HepG2 (cell line): ENCODE data around the gene PDP2. TPM values are rescaled to one million over a fixed set of nuclear protein-coding genes. Genes with fewer than 3 reads are reported as not detected.
A peak's percentile ranks its signal among the peaks of the same experiment; 100 is the strongest.

Source experiments
- GFI1 ChIP-seq: sonication (generic); formaldehyde crosslinking; IDR thresholded peaks from 2 replicates; pipeline ENCODE4 v1.5.0; 2020; ENCODE audit warnings: missing genetic modification reagents, mild to moderate bottlenecking, borderline replicate concordance
- ISL2 ChIP-seq: sonication (generic); formaldehyde crosslinking; IDR thresholded peaks from 2 replicates; pipeline ENCODE4 v1.5.0; 2020; ENCODE audit warnings: missing genetic modification reagents
- KDM2A ChIP-seq: sonication (generic); formaldehyde crosslinking; IDR thresholded peaks from 2 replicates; pipeline ENCODE4 v1.4.0; 2020; ENCODE audit warnings: low read depth, missing genetic modification reagents, borderline replicate concordance
- MAZ ChIP-seq, 2 experiments: sonication (generic) in 1 of 2; formaldehyde crosslinking in 1 of 2; IDR thresholded peaks; 2 replicates each; pipeline versions ENCODE4 v1.5.0 to v1.6.1; 2012 to 2020; ENCODE audit warnings: low read depth in 2 of 2, mild to moderate bottlenecking in 2 of 2, borderline replicate concordance in 1 of 2, improper control_type of control experiment in 1 of 2, low read length in 1 of 2, missing genetic modification reagents in 1 of 2, moderate library complexity in 1 of 2
- MED1 ChIP-seq: sonication (generic); formaldehyde crosslinking; IDR thresholded peaks from 2 replicates; pipeline ENCODE4 v1.4.0; 2020; ENCODE audit warnings: missing genetic modification reagents
- RXRB ChIP-seq: IDR thresholded peaks from 2 replicates; pipeline ENCODE4 v1.6.1; 2016; ENCODE audit warnings: borderline replicate concordance, missing genetic modification reagents, missing compliant biosample characterization
- SETDB1 ChIP-seq: sonication (generic); formaldehyde crosslinking; IDR thresholded peaks from 2 replicates; pipeline ENCODE4 v1.5.1; 2020; ENCODE audit warnings: missing genetic modification reagents, mild to moderate bottlenecking, borderline replicate concordance
- SP1 ChIP-seq, 2 experiments: fragments of 450-650 bp in 1 of 2; sonication (generic) in 1 of 2; formaldehyde crosslinking in 1 of 2; IDR thresholded peaks; 2 replicates each; pipeline versions ENCODE4 v1.4.0 to v1.6.1; 2016 to 2020; ENCODE audit warnings: missing genetic modification reagents in 1 of 2
- ZFAT ChIP-seq: sonication (generic); formaldehyde crosslinking; conservative IDR thresholded peaks from 2 replicates; pipeline ENCODE4 v1.8.1; 2023; ENCODE audit warnings: missing genetic modification reagents, inconsistent platforms
- ZGPAT ChIP-seq: IDR thresholded peaks from 2 replicates; pipeline ENCODE4 v1.6.1; 2016; ENCODE audit warnings: mild to moderate bottlenecking
- ZNF430 ChIP-seq: sonication (generic); formaldehyde crosslinking; IDR thresholded peaks from 2 replicates; pipeline ENCODE4 v1.9.0; 2021; ENCODE audit warnings: mild to moderate bottlenecking, missing genetic modification reagents
- ZNF775 ChIP-seq: sonication (generic); formaldehyde crosslinking; IDR thresholded peaks from 2 replicates; pipeline ENCODE4 v1.4.0; 2020; ENCODE audit warnings: missing genetic modification reagents, mild to moderate bottlenecking, moderate library complexity, borderline replicate concordance
- ZSCAN12 ChIP-seq: sonication (generic); formaldehyde crosslinking; IDR thresholded peaks from 2 replicates; pipeline ENCODE4 v1.9.0; 2021; ENCODE audit warnings: mild to moderate bottlenecking, missing genetic modification reagents
- ZSCAN31 ChIP-seq: sonication (generic); formaldehyde crosslinking; IDR thresholded peaks from 2 replicates; pipeline ENCODE4 v1.5.0; 2020; ENCODE audit warnings: low read depth, mild to moderate bottlenecking, missing genetic modification reagents
- polyA plus RNA-seq, 8 experiments: library from polyadenylated mRNA; depleted of rRNA in 3 of 8; stranded (reverse) in 7 of 8; unstranded in 1 of 8; fragments of >200 nt; fragmentation: Illumina TruSeq in 4 of 8; extraction: Trizol in 4 of 8; gene quantifications; 2 replicates each; pipeline versions ENCODE4 v1.2.1 to v1.2.3, GENCODE V29; 2011 to 2016; ENCODE audit warnings: low read depth in 4 of 8, missing spikeins in 1 of 8, mixed read lengths in 1 of 8; ENCODE audit not compliant: insufficient read depth in 1 of 8
- total RNA-seq, 5 experiments: library from RNA; depleted of rRNA; stranded (reverse); fragments of >200 nt; fragmentation: Illumina TruSeq; extraction: Trizol; gene quantifications; 2 replicates each; pipeline ENCODE4 v1.2.3, GENCODE V29; 2016; ENCODE audit warnings: low read depth in 1 of 5
- TF ChIP-seq, protein P1 (sequence below): sonication (generic); formaldehyde crosslinking; IDR thresholded peaks from 2 replicates; pipeline ENCODE4 v1.8.0; 2022; ENCODE audit warnings: low read depth, missing genetic modification reagents
- TF ChIP-seq, protein P2 (sequence below): sonication (generic); formaldehyde crosslinking; IDR thresholded peaks from 2 replicates; pipeline ENCODE4 v1.8.0; 2022; ENCODE audit warnings: missing genetic modification reagents, low read depth, mild to moderate bottlenecking, borderline replicate concordance
- TF ChIP-seq, protein P3 (sequence below): IDR thresholded peaks from 2 replicates; pipeline ENCODE4 v1.6.1; 2016; ENCODE audit warnings: mild to moderate bottlenecking, missing biosample characterization, missing genetic modification reagents
- TF ChIP-seq, protein P4 (sequence below): sonication (generic); formaldehyde crosslinking; IDR thresholded peaks from 2 replicates; pipeline ENCODE4 v1.5.0; 2020; ENCODE audit warnings: mild to moderate bottlenecking, missing genetic modification reagents
- TF ChIP-seq, protein P5 (sequence below): sonication (generic); formaldehyde crosslinking; IDR thresholded peaks from 2 replicates; pipeline ENCODE4 v1.8.0; 2022; ENCODE audit warnings: mild to moderate bottlenecking, missing genetic modification reagents, borderline replicate concordance

Gene PDP2
- total and polyA plus RNA-seq, 2 of the 13 experiments (the other 11 are each of a cell fraction or from before 2014, with no cell fraction given), result 12.8 to 15.8 TPM

DNA sequence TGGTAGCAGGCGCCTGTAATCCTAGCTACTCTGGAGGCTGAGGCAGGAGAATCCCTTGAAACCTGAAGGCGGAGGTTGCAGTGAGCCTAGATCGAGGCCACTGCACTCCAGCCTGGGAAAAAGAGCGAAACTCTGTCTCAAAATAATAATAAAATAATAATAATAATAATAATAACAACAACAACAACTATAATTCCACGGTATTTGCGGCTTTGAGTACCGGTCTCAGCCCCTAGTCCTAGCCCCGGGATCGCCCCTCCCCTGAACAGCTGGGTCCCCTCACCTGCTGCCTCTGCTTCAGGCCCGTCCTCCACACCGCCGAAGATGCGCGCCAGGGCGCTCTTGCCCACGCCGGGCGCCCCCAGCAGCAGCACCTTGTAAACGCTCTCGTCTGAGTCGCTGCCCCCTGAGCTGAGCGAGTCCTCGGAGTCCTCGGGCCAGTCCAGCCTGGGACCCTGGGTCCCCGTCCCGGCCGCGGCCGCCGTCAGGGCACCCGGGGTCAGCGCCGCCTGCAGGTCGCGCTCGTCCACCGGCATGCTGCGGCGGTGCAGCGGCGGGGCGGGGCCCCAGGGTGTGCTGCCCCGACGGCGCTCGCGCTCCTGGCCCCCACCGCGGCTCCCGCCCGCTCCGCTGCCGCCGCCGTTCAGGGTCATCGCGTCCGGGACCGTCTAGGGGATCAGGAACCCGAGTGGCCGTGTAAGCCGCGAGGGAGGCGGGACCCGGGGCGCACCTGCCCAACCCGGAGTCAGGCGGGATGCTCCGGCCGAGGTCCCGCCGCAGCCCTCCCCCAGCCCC is 44.4 kb downstream of the PDP2 start (continued):
- TF ChIP-seq MED1, result peak; percentile 28; the same call in 1 of the 2 replicates
- no peak for TF ChIP-seq SETDB1 (CRISPR knock-in tag)
- TF ChIP-seq GFI1 (CRISPR knock-in tag), result no peak
- 0 out of 2 replicates have a peak, but pooled peaks have one; percentile 42 for TF ChIP-seq ZSCAN12 (CRISPR knock-in tag)
- TF ChIP-seq, protein P1, sequence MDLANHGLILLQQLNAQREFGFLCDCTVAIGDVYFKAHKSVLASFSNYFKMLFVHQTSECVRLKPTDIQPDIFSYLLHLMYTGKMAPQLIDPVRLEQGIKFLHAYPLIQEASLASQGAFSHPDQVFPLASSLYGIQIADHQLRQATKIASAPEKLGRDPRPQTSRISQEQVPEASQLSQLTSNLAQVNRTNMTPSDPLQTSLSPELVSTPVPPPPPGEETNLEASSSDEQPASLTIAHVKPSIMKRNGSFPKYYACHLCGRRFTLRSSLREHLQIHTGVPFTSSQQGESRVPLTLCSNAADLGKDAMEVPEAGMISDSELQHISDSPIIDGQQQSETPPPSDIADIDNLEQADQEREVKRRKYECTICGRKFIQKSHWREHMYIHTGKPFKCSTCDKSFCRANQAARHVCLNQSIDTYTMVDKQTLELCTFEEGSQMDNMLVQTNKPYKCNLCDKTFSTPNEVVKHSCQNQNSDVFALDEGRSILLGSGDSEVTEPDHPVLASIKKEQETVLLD (CRISPR knock-in tag), result no peak; the same call in 1 of the 2 replicates
- no peak for TF ChIP-seq ZGPAT (CRISPR knock-in tag)
- TF ChIP-seq ZNF430 (CRISPR knock-in tag), result no peak
- TF ChIP-seq, protein P2, sequence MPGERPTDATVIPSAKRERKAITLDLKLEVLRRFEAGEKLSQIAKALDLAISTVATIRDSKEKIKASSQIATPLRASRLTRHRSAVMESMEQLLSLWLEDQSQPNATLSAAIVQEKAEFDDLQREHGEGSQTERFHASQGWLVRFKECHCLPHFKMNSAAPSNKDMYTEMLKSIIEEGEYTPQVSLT (CRISPR knock-in tag), result no peak
- TF ChIP-seq, protein P3, sequence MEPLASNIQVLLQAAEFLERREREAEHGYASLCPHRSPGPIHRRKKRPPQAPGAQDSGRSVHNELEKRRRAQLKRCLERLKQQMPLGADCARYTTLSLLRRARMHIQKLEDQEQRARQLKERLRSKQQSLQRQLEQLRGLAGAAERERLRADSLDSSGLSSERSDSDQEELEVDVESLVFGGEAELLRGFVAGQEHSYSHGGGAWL (CRISPR knock-in tag), result no peak; the same call in 1 of the 2 replicates
- no peak for TF ChIP-seq ZSCAN31 (CRISPR knock-in tag)
- TF ChIP-seq MAZ (IDR thresholded peaks at IDR 0.05; ENCODE audit: borderline replicate concordance, low read depth, low read length), result peak; percentile 69
- peak; percentile 83 for TF ChIP-seq MAZ (CRISPR knock-in tag; IDR thresholded peaks at IDR 0.05; ENCODE audit: low read depth)
- no peak for TF ChIP-seq ZNF775 (CRISPR knock-in tag)
- TF ChIP-seq SP1 (IDR thresholded peaks at IDR 0.05), result no peak
- TF ChIP-seq SP1 (CRISPR knock-in tag; IDR thresholded peaks at IDR 0.05), result no peak
- TF ChIP-seq KDM2A (CRISPR knock-in tag), result peak; percentile 59
- TF ChIP-seq RXRB (CRISPR knock-in tag), result no peak
- TF ChIP-seq, protein P4, sequence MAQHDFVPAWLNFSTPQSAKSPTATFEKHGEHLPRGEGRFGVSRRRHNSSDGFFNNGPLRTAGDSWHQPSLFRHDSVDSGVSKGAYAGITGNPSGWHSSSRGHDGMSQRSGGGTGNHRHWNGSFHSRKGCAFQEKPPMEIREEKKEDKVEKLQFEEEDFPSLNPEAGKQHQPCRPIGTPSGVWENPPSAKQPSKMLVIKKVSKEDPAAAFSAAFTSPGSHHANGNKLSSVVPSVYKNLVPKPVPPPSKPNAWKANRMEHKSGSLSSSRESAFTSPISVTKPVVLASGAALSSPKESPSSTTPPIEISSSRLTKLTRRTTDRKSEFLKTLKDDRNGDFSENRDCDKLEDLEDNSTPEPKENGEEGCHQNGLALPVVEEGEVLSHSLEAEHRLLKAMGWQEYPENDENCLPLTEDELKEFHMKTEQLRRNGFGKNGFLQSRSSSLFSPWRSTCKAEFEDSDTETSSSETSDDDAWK (CRISPR knock-in tag), result no peak
- no peak for TF ChIP-seq ZFAT
- 0 out of 2 replicates have a peak, but pooled peaks have one; percentile 11 for TF ChIP-seq ISL2
- TF ChIP-seq, protein P5, sequence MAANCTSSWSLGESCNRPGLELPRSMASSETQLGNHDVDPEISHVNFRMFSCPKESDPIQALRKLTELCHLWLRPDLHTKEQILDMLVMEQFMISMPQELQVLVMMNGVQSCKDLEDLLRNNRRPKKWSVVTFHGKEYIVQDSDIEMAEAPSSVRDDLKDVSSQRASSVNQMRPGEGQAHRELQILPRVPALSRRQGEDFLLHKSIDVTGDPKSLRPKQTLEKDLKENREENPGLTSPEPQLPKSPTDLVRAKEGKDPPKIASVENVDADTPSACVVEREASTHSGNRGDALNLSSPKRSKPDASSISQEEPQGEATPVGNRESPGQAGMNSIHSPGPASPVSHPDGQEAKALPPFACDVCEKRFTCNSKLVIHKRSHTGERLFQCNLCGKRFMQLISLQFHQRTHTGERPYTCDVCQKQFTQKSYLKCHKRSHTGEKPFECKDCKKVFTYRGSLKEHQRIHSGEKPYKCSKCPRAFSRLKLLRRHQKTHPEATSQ (CRISPR knock-in tag), result no peak
